HCT116 (cell line): ENCODE measurements around the gene NR1I3. TPM values are rescaled to one million over a fixed set of nuclear protein-coding genes. Genes with fewer than 3 reads are reported as not detected.

Source experiments
- ATAC-seq: fragments of 200-7000 bp; cut with Tn5 transposase; 2 replicates; pipeline ENCODE4 v1.9.1; 2020; ENCODE audit warnings: mild to moderate bottlenecking, moderate library complexity
- BruUV-seq: library from RNA; stranded (reverse); fragments of 400-500 nt; replicated peaks from 2 replicates; lab custom pipeline; 2021; lab: Mats Ljungman, UMichigan
- CTCF ChIA-PET: fragments of 300-600 bp; sonication (Branson Sonifier 250); formaldehyde crosslinking; loops from one replicate; lab custom pipeline; 2021; ENCODE audit warnings: antibody characterized with exemption; lab: Charles Lee
- POLR2A ChIA-PET: fragments of 300-600, 350-600 bp; sonication (Branson Sonifier 250); formaldehyde crosslinking; loops from one replicate; lab custom pipeline; 2021; ENCODE audit warnings: antibody characterized with exemption; lab: Charles Lee
- RAD21 ChIA-PET, 2 experiments: fragments of 300-600 bp; sonication (Branson Sonifier 250); formaldehyde crosslinking; loops; one replicate each; lab custom pipeline; 2023; ENCODE audit warnings: low total read pairs in 2 of 2; ENCODE audit not compliant: uncharacterized antibody in 2 of 2, unreplicated experiment in 2 of 2, low non-redundant PET in 1 of 2; lab: Charles Lee
- DNase-seq: peaks from one replicate; pipeline ENCODE4 v3.0.0-alpha.2; 2010; ENCODE audit warnings: low read depth, low spot score
- H2AFZ ChIP-seq: fragments of 200-600 bp; shearing (Covaris generic), sonication (generic); 2 replicates; pipeline ENCODE4 v1.6.1; 2017; ENCODE audit warnings: low read depth, mixed run types, mixed read lengths, antibody characterized with exemption, low read length; ENCODE audit not compliant: poor library complexity, severe bottlenecking
- H3K27ac ChIP-seq: 2 replicates; pipeline ENCODE4 v1.5.1; 2012; ENCODE audit warnings: low read depth, low read length
- H3K27me3 ChIP-seq: fragments of 200-600 bp; sonication (generic); 2 replicates; pipeline ENCODE4 v1.6.1; 2016; ENCODE audit warnings: mixed run types, low read length, mixed read lengths; ENCODE audit not compliant: insufficient read depth
- H3K36me3 ChIP-seq, 2 experiments: fragments of 200-500 bp in 1 of 2; fragments of 200-600 bp in 1 of 2; sonication (Bioruptor generic) in 1 of 2; sonication (generic) in 1 of 2; 2 replicates each; pipeline versions ENCODE4 v1.5.1 to v1.6.1; 2014 to 2016; ENCODE audit warnings: low read length in 2 of 2, inconsistent platforms in 1 of 2, mixed read lengths in 1 of 2, mixed run types in 1 of 2; ENCODE audit not compliant: insufficient read depth in 2 of 2, control insufficient read depth in 1 of 2
- H3K4me1 ChIP-seq, 2 experiments: fragments of 200-600 bp in 1 of 2; sonication (generic) in 1 of 2; 2 replicates each; pipeline versions ENCODE4 v1.5.1 to v1.6.1; 2012 to 2017; ENCODE audit warnings: low read length in 2 of 2, inconsistent platforms in 1 of 2, mild to moderate bottlenecking in 1 of 2, mixed read lengths in 1 of 2, mixed run types in 1 of 2, moderate library complexity in 1 of 2; ENCODE audit not compliant: insufficient read depth in 2 of 2, control insufficient read depth in 1 of 2
- H3K4me2 ChIP-seq: fragments of 200-600 bp; sonication (generic); 2 replicates; pipeline ENCODE4 v1.6.1; 2017; ENCODE audit warnings: mixed run types, low read length, mixed read lengths
- H3K4me3 ChIP-seq, 2 experiments: fragments of 200-600 bp in 1 of 2; sonication (generic) in 1 of 2; replicated peaks in 1 of 2; 2 replicates each; pipeline ENCODE4 v1.5.1; 2011 to 2016; ENCODE audit warnings: low read length in 2 of 2, control low read depth in 1 of 2, low read depth in 1 of 2, mild to moderate bottlenecking in 1 of 2, mixed read lengths in 1 of 2, mixed run types in 1 of 2
- H3K79me2 ChIP-seq: fragments of 200-600 bp; sonication (generic); 2 replicates; pipeline ENCODE4 v1.6.1; 2017; ENCODE audit warnings: mild to moderate bottlenecking, mixed run types, low read length, moderate library complexity, mixed read lengths; ENCODE audit not compliant: insufficient read depth
- H3K9ac ChIP-seq: fragments of 200-600 bp; sonication (generic); 2 replicates; pipeline ENCODE4 v1.6.1; 2016; ENCODE audit warnings: low read length, mixed read lengths
- H3K9me2 ChIP-seq: fragments of 200-600 bp; sonication (generic), shearing (Covaris generic); 2 replicates; pipeline ENCODE4 v1.6.1; 2017; ENCODE audit warnings: mixed run types, mild to moderate bottlenecking, moderate library complexity; ENCODE audit not compliant: insufficient read depth
- H3K9me3 ChIP-seq, 2 experiments: fragments of 200-500 bp in 1 of 2; fragments of 200-600 bp in 1 of 2; sonication (Bioruptor generic) in 1 of 2; sonication (generic) in 1 of 2; 2 replicates each; pipeline ENCODE4 v1.6.1; 2014 to 2017; ENCODE audit warnings: low read length in 2 of 2, mixed read lengths in 2 of 2, inconsistent platforms in 1 of 2, low read depth in 1 of 2, mild to moderate bottlenecking in 1 of 2, mixed run types in 1 of 2, moderate library complexity in 1 of 2; ENCODE audit not compliant: control insufficient read depth in 1 of 2, insufficient read depth in 1 of 2
- H4K20me1 ChIP-seq: fragments of 200-600 bp; sonication (generic), shearing (Covaris generic); 2 replicates; pipeline ENCODE4 v1.6.1; 2017; ENCODE audit warnings: mixed run types, mild to moderate bottlenecking, moderate library complexity; ENCODE audit not compliant: insufficient read depth
- CBX3 ChIP-seq: IDR thresholded peaks from 2 replicates; pipeline ENCODE4 v1.6.1; 2012; ENCODE audit warnings: low read depth
- CEBPB ChIP-seq: IDR thresholded peaks from 2 replicates; pipeline ENCODE4 v1.6.1; 2012; ENCODE audit warnings: low read depth
- ELF1 ChIP-seq: IDR thresholded peaks from 2 replicates; pipeline ENCODE4 v1.6.1; 2012; ENCODE audit warnings: low read depth, borderline replicate concordance
- EZH2 ChIP-seq: fragments of 200-600 bp; sonication (generic); IDR thresholded peaks from 2 replicates; pipeline ENCODE4 v1.6.1; 2017; ENCODE audit warnings: antibody characterized with exemption, mixed run types
- MAX ChIP-seq: IDR thresholded peaks from 2 replicates; pipeline ENCODE4 v1.6.1; 2012
- POLR2A ChIP-seq: IDR thresholded peaks from 2 replicates; pipeline ENCODE4 v1.7.0; 2011; ENCODE audit warnings: borderline replicate concordance; ENCODE audit not compliant: insufficient read depth, insufficient read length; ENCODE audit errors: extremely low read depth
- RAD21 ChIP-seq: IDR thresholded peaks from 2 replicates; pipeline ENCODE4 v1.6.1; 2012; ENCODE audit warnings: low read depth, mild to moderate bottlenecking
- SIN3A ChIP-seq: IDR thresholded peaks from 2 replicates; pipeline ENCODE4 v1.6.1; 2012; ENCODE audit warnings: low read depth
- SRF ChIP-seq: IDR thresholded peaks from 2 replicates; pipeline ENCODE4 v1.6.1; 2012; ENCODE audit warnings: low read depth
- YY1 ChIP-seq: IDR thresholded peaks from 2 replicates; pipeline ENCODE4 v1.6.1; 2011; ENCODE audit warnings: low read length, low read depth, moderate library complexity, mild to moderate bottlenecking; ENCODE audit not compliant: insufficient replicate concordance; ENCODE audit errors: extremely low read depth
- ZBTB33 ChIP-seq: IDR thresholded peaks from 2 replicates; pipeline ENCODE4 v1.6.1; 2011; ENCODE audit warnings: mild to moderate bottlenecking, low read length, moderate library complexity; ENCODE audit not compliant: insufficient replicate concordance; ENCODE audit errors: extremely low read depth
- ZFX ChIP-seq: fragments of 450-650 bp; IDR thresholded peaks from 2 replicates; pipeline ENCODE4 v1.6.1; 2017
- intact Hi-C: fragments of 100-400 bp; cut with micrococcal nuclease; formaldehyde crosslinking; loops from 2 replicates; pipeline ENCODE4 v1.10.0; 2022
- total RNA-seq: library from RNA; stranded (reverse); gene quantifications from one replicate; pipeline ENCODE4 v1.2.1, GENCODE V29; 2021; ENCODE audit not compliant: unreplicated experiment

NR1I3 gene
- total RNA-seq, 1 experiment from 2014 or later = not detected

- CTCF ChIA-PET = interaction anchor here (0.6 to 1.6 kb wide), 2 partner anchors 30 to 201 kb away, joined by 3 to 7 read pairs; partner anchors contain the start of gene TOMM40L
- ATAC-seq = no peak
- intact Hi-C loops = no loop called here
Measured at GRCh38 chr1:161195171-161195570, 42.8 kb downstream of the NR1I3 start.

More at GRCh38 chr1:161195171-161195570, 42.8 kb downstream of the NR1I3 start:
- no peak for DNase-seq
- no peak for TF ChIP-seq CEBPB
- no peak for TF ChIP-seq ZFX
- no peak for TF ChIP-seq YY1
- no peak for TF ChIP-seq SRF
- TF ChIP-seq MAX = no peak
- no peak for TF ChIP-seq CBX3
- TF ChIP-seq RAD21 = no peak
- TF ChIP-seq SIN3A = no peak
- TF ChIP-seq EZH2 = no peak
- TF ChIP-seq ZBTB33 = no peak
- no peak for TF ChIP-seq ELF1
- no peak for TF ChIP-seq POLR2A
- H4K20me1 ChIP-seq = no peaks in the 10 kb centered on the region
- H3K4me2 ChIP-seq = no peak overlapping the region
- no peak overlapping the region for H3K9ac ChIP-seq
- H3K27me3 ChIP-seq = no peaks in the 10 kb centered on the region
- peaks cover 4 to 15% of the 10 kb centered on the region in 2 experiments; a peak in 2 of 4 replicates for H3K4me1 ChIP-seq
- H3K79me2 ChIP-seq = no peaks in the 10 kb centered on the region
- BruUV-seq = no TSS peak
- H3K9me2 ChIP-seq = no peaks in the 10 kb centered on the region
- ChIA-PET POLR2A (no interaction called here), RAD21 (no interaction called here)
- H3K27ac ChIP-seq = no peak overlapping the region
- H2AFZ ChIP-seq = no peak overlapping the region
- no peaks in the 10 kb centered on the region for H3K9me3 ChIP-seq
- H3K36me3 ChIP-seq = no peaks in the 10 kb centered on the region
- H3K4me3 ChIP-seq = no peak overlapping the region
